Stimulated activated CD8-positive, alpha-beta memory T cell treated with anti-CD3 and anti-CD28 coated beads, Interleukin-7, amount 100 ng/mL, for 24 hours (primary cell): ENCODE data around the gene SIRPG.
"Not testable (repeated sequence)": the region's sequence is repeated elsewhere in the genome, so short reads cannot be mapped to it uniquely, and the experiment has no call there.

Source experiments
- DNase-seq: peaks from one replicate; pipeline ENCODE4 v3.0.0-alpha.2; 2020; ENCODE audit warnings: low read depth

Gene SIRPG

GRCh38 chr20:1635291-1635979 is 22.1 kb downstream of the SIRPG start:
- DNase-seq = no peak

- no peak for DNase-seq
These were observed 24.0 kb downstream of the SIRPG start for GRCh38 chr20:1633535-1633934.

- no peak for DNase-seq
These were observed 25.4 kb downstream of the SIRPG start for GRCh38 chr20:1632178-1632577.

GRCh38 chr20:1631309-1632151 is 26.0 kb downstream of the SIRPG start:
- DNase-seq = no peak

- DNase-seq = no peak
These were observed 27.4 kb downstream of the SIRPG start for GRCh38 chr20:1630186-1630585.

GRCh38 chr20:1629321-1629720 is 28.3 kb downstream of the SIRPG start:
- no peak for DNase-seq

GRCh38 chr20:1628621-1629020 is 29.0 kb downstream of the SIRPG start:
- no peak for DNase-seq

GRCh38 chr20:1627200-1627550 is 30.4 kb downstream of the SIRPG start:
- no peak for DNase-seq

GRCh38 chr20:1626528-1627199 is 30.9 kb downstream of the SIRPG start:
- no peak for DNase-seq

- DNase-seq = no peak
These were observed 32.4 kb downstream of the SIRPG start for GRCh38 chr20:1625083-1625690.

GRCh38 chr20:1623501-1624205 is 33.9 kb downstream of the SIRPG start:
- no peak for DNase-seq

- DNase-seq = no peak
These were observed 35.1 kb downstream of the SIRPG start for GRCh38 chr20:1622450-1622849.

- no peak for DNase-seq
These were observed 36.3 kb downstream of the SIRPG start for GRCh38 chr20:1621316-1621715.

- no peak for DNase-seq
These were observed 37.6 kb downstream of the SIRPG start, which contains the start of gene SIRPB1 for GRCh38 chr20:1619861-1620444. SIRPB1 (minus strand) TSS chr20:1620009; CDS start chr20:1619944, 65 bp downstream.

GRCh38 chr20:1618954-1619540 is 38.5 kb downstream of the SIRPG start:
- DNase-seq = no peak

GRCh38 chr20:1618479-1618878 is 39.1 kb downstream of the SIRPG start:
- DNase-seq = no peak

- DNase-seq = no peak
These were observed 40.6 kb downstream of the SIRPG start for GRCh38 chr20:1616858-1617434.

- DNase-seq = not testable (repeated sequence)
These were observed 47.2 kb downstream of the SIRPG start for GRCh38 chr20:1610404-1610803.

GRCh38 chr20:1608678-1609347 is 48.8 kb downstream of the SIRPG start:
- DNase-seq = not testable (repeated sequence)

GRCh38 chr20:1600736-1601135 is 56.8 kb downstream of the SIRPG start:
- no peak for DNase-seq
